Stimulated activated CD8-positive, alpha-beta memory T cell treated with anti-CD3 and anti-CD28 coated beads, Interleukin-2, amount 100 ng/mL, for 1 hour (primary cell): Measurements from ENCODE around the gene LSAMP.
"Not testable (repeated sequence)": the region's sequence is repeated elsewhere in the genome, so short reads cannot be mapped to it uniquely, and the experiment has no call there.

Source experiments
- DNase-seq, 2 donors: peaks; one replicate each; pipeline ENCODE4 v3.0.0-alpha.2; 2020; ENCODE audit warnings: low read depth in 2 of 2

LSAMP gene

DNA sequence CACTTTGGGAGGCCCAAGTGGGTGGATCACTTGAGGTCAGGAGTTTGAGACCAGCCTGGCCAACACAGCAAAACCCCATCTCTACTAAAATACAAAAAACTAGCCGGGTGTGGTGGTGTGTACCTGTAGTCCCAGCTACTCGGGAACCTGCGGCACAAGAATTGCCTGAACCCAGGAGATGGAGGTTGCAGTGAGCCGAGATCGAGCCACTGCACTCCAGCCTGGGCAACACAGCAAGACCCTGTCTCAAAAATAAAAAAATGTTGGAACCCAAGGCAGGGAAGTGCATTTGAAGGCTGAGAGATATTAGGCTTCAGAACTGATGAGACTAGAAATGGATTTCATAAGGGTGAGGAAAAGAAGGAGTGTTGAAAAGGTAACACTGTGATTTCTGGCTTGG is 600.6 kb downstream of the LSAMP start:
- not testable (repeated sequence) for DNase-seq

DNA sequence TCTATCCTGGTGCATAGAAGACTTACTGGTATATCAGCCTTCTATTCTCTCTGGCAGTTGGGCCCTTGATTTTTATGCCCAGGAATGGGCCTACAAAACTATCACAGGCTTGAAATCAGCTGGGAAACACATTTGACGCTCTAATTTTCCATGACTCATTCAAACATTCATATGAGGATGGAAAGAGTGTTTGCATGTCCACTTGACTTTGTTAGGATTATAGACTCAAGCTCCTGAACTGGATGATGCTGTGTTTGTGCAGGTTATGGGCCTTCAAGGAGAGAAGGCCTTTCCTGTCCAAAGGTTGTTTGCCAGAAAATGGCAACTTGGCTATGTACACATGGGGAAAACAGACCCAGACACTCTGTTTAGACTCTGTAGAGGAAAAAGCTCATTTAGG is 602.1 kb downstream of the LSAMP start:
- no peak for DNase-seq

- DNase-seq, result no peak
These were observed 606.0 kb downstream of the LSAMP start for GRCh38 chr3:115839246-115839645.

- DNase-seq, result no peak
These were observed 606.5 kb downstream of the LSAMP start for GRCh38 chr3:115838786-115839185.

DNA sequence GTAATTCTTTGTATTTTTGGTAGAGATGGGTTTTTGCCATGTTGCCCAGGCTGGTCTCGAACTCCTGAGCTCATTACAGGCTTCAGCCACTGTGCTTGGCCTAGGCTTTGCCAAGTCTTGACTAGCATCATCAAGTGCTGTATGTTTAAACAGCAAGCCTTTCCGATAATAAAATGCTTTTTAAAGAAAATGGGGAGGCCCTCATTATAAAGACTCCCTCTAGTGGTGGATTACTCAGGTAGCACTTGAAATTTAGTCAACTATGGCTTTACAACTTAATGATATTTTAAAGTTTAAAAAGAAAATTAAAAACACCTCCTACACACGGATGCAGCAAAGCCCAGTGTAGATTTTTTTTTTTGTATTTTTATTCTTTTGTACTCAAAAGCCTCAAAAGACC is 608.3 kb downstream of the LSAMP start:
- DNase-seq, result no peak

- DNase-seq, result no peak
These were observed 609.3 kb downstream of the LSAMP start for GRCh38 chr3:115835946-115836345.

- no peak for DNase-seq
These were observed 611.2 kb downstream of the LSAMP start for GRCh38 chr3:115834068-115834467.

- no peak for DNase-seq
These were observed 612.2 kb downstream of the LSAMP start for GRCh38 chr3:115833074-115833473.

- DNase-seq, result no peak
These were observed 613.0 kb downstream of the LSAMP start for GRCh38 chr3:115832265-115832664.

- no peak for DNase-seq
These were observed 613.4 kb downstream of the LSAMP start for GRCh38 chr3:115831864-115832263.

- DNase-seq, result no peak
These were observed 614.4 kb downstream of the LSAMP start for GRCh38 chr3:115830764-115831395.

DNA sequence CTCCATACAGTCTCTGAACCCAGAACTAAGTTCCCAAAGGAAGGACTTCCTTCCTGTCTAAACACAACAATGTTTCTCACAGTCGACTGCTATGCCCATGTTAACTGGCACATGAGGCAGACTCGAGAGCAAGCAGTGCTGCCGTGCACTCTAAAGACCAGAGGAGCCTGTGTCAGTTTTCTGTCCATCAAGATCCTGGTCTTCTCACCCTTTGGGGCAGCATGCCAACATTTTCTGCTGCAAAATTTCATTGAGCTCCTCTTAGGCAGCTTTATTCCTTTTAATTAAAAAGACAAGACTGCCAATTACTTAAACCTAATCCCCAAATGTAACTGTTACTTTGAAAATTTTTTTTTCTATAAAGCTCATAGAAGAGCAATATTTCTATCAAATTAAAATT is 616.9 kb downstream of the LSAMP start:
- DNase-seq, result no peak

DNA sequence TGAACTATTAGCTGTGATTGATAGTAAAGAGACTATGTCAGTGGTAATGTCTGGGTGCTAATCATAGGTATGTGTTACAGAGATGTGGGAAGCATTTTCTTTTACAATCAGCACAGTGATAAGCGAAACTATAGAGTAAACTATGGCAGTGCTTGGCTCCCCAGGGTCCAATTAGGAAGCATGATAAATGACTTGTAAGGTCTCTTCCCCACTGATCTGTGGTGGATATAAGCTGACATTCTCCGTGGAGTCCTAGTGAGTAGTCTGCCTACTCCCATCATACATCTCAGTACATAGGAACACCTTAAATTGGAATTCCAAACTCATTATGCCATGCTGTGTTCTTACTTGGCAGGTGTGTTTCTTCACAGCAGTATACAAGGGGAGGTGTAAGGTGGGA is 617.8 kb downstream of the LSAMP start:
- DNase-seq, result no peak

DNA sequence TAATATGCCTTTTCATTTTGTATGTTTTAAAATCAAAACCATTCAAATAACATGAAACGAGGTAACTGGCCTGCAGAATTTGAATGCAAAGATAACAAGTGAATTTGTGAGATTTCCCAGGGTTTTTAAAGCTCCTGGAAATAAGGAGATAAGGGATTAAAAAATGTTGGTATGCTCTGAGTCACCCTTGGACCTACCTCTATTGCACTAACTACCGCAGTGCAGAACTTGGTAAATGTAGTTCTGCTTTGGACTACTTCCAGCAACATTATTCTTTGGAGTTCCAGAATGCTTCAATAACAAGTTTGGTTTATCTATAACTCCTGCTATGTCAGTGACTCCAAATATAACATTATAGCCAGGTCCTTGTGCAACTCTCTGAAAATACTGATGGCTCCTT is 620.2 kb downstream of the LSAMP start:
- DNase-seq, result no peak

DNA sequence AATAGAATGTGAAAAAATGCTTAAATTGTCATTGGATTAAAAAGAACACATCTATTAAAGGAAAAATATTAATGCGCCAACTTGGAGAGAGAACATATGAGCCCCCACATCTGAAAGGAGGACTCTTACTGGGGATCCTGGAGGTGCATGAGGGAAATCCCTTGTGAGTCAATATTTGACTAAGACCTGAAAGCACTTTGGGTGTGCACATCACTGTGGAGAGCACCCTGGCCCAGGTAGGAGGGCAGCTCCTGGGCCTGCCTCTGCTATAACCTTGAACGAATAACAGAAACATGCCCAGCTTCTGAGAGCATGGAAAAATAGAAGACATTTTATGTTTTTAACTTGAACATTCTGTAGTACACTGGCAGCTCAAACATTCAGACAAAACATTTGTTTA is 622.2 kb downstream of the LSAMP start:
- no peak for DNase-seq

- no peak for DNase-seq
These were observed 622.7 kb downstream of the LSAMP start for GRCh38 chr3:115822579-115822978.

- peak; percentile 2 to 30 for DNase-seq
These were observed 625.4 kb downstream of the LSAMP start for GRCh38 chr3:115819785-115820384.

DNA sequence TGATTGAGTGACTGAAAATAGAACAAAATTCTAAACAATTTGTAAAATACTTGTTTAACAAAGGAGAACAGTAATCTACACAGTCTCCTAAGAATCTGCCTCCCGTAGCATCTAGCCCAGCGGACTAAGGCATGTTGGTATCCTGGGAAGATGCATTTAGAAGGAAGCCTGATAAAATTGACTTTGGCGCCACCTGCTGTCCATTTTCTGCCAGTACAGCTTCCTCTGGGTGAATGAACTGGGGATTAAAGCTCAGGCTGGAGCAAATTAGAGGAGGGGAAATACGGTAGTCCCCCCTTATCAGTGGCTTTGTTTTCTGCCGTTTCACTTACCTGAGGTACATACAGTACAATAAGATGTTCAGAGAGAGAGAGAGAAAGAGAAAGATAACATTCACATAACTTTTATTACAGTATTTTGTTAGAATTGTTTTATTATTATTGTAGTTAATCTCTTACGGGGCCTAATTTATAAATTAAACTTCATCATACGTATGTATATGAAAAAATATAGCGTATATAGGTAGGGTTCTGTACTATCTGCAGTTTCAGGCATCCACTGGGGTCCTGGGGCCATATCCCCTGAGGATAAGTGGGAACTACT is 630.4 kb downstream of the LSAMP start:
- peak; percentile 38 to 52 for DNase-seq

DNA sequence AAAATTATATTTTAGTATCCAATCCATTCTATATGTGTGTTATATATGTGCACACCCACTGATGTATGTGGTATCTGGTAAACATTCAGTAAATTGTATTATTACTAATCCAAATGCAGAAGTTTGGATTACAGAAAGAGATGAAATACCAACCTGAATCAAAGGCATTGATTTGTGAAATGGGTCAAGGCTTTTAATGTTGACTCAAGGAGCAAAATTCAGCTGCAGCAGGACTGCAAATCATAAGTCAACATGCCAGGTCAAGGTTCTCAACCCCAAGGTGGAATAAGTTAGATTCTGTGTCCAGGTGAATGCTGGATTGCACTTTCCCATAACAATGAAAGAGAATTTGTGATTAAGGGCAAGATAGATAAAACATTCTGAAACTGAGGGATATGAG is 631.3 kb downstream of the LSAMP start:
- no peak for DNase-seq

GRCh38 chr3:115808816-115809215 is 636.5 kb downstream of the LSAMP start:
- no peak for DNase-seq

GRCh38 chr3:115808244-115808643 is 637.0 kb downstream of the LSAMP start:
- DNase-seq, result no peak

DNA sequence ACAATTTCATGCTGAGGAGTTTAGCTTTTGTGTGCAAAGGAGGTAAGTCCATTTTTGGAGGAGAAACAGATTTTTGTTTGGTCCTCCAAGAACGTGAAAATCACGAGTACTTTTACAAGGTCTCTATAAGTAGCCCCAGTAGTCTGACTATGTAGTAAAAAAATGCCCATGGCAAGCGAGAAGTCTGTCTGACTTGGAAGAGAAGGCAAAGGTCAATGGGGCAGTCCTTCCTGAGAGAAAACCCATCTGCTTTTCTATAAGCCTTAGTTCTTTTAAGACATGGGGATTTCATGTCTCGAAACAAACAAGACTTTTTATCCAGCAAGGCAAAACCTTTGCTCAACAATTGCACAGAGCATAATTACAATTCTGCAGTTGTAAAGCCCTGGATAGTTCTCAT is 638.8 kb downstream of the LSAMP start:
- DNase-seq, result no peak

GRCh38 chr3:115805520-115805919 is 639.8 kb downstream of the LSAMP start:
- no peak for DNase-seq

GRCh38 chr3:115804713-115805119 is 640.6 kb downstream of the LSAMP start:
- DNase-seq, result no peak
